SK-N-SH treated with all-trans-retinoic acid at 6 μM for 48 hours (cell line): ENCODE results near the gene AR.

ENCODE experiments used
- ARNTL ChIP-seq: fragments of 450-650 bp; formaldehyde crosslinking; IDR thresholded peaks from 2 replicates; pipeline ENCODE4 v1.5.0; 2020; ENCODE audit warnings: low read depth, mild to moderate bottlenecking, moderate library complexity, borderline replicate concordance
- BACH2 ChIP-seq: fragments of 250-450 bp; sonication (Bioruptor Pico); IDR thresholded peaks from 2 replicates; pipeline ENCODE4 v1.9.0; 2021; ENCODE audit warnings: mild to moderate bottlenecking, borderline replicate concordance
- ESRRG ChIP-seq: fragments of 250-450 bp; sonication (Bioruptor Pico); IDR thresholded peaks from 2 replicates; pipeline ENCODE4 v1.6.1; 2021; ENCODE audit warnings: mild to moderate bottlenecking
- PATZ1 ChIP-seq: fragments of 250-450 bp; sonication (Bioruptor Pico); IDR thresholded peaks from 2 replicates; pipeline ENCODE4 v1.8.0; 2020; ENCODE audit warnings: mild to moderate bottlenecking, moderate library complexity, borderline replicate concordance
- RARB ChIP-seq: fragments of 250-450 bp; sonication (Bioruptor Pico); IDR thresholded peaks from 2 replicates; pipeline ENCODE4 v1.8.0; 2021; ENCODE audit warnings: mild to moderate bottlenecking, moderate library complexity
- SNAI2 ChIP-seq: fragments of 250-450 bp; sonication (Bioruptor Pico); IDR thresholded peaks from 2 replicates; pipeline ENCODE4 v1.5.0; 2020; ENCODE audit warnings: mild to moderate bottlenecking, moderate library complexity
- TSHZ2 ChIP-seq: fragments of 250-450 bp; sonication (Bioruptor Pico); IDR thresholded peaks from 2 replicates; pipeline ENCODE4 v1.5.0; 2020; ENCODE audit warnings: mild to moderate bottlenecking, moderate library complexity
- ZFP3 ChIP-seq: fragments of 250-450 bp; sonication (Bioruptor Pico); IDR thresholded peaks from 2 replicates; pipeline ENCODE4 v1.5.0; 2020; ENCODE audit warnings: mild to moderate bottlenecking, moderate library complexity
- ZFP30 ChIP-seq: fragments of 450-650 bp; formaldehyde crosslinking; IDR thresholded peaks from 2 replicates; pipeline ENCODE4 v1.5.0; 2022; ENCODE audit warnings: mild to moderate bottlenecking, moderate library complexity
- ZNF565 ChIP-seq: fragments of 450-650 bp; formaldehyde crosslinking; conservative IDR thresholded peaks from 2 replicates; pipeline ENCODE4 v1.5.0; 2020; ENCODE audit warnings: low read depth, mild to moderate bottlenecking, moderate library complexity
- ZNF70 ChIP-seq: fragments of 450-650 bp; formaldehyde crosslinking; IDR thresholded peaks from 2 replicates; pipeline ENCODE4 v1.5.0; 2020; ENCODE audit warnings: mild to moderate bottlenecking, moderate library complexity

- TF ChIP-seq ESRRG (CRISPR knock-in tag): no peak
- no peak for TF ChIP-seq RARB (CRISPR knock-in tag)
- no peak for TF ChIP-seq ARNTL (CRISPR knock-in tag)
- no peak for TF ChIP-seq ZFP3
- no peak for TF ChIP-seq PATZ1 (CRISPR knock-in tag)
- no peak for TF ChIP-seq SNAI2 (CRISPR knock-in tag)
- no peak for TF ChIP-seq ZNF565 (CRISPR knock-in tag)
- no peak for TF ChIP-seq ZFP30 (CRISPR knock-in tag)
- no peak for TF ChIP-seq ZNF70 (CRISPR knock-in tag)
- TF ChIP-seq TSHZ2 (CRISPR knock-in tag): no peak
- no peak for TF ChIP-seq BACH2 (CRISPR knock-in tag)
These were observed 69.5 kb downstream of the AR start for GRCh38 chrX:67613366-67613765.
